ENCODE data around the gene PPP1R16B.

GRCh38 chr20:38900606-38901005 is 95.1 kb downstream of the PPP1R16B start:
- TF ChIP-seq POLR2A (IDR thresholded peaks at IDR 0.05) (no peak), CTCF (IDR thresholded peaks at IDR 0.05) (no peak)

Measured in body of pancreas (tissue), 4 donors.